Endothelial cell (in vitro differentiated cells): ENCODE results near the gene NRM. TPM values are rescaled to one million over a fixed set of nuclear protein-coding genes. Genes with fewer than 3 reads are reported as not detected.

Source experiments
- DNase-seq: peaks from one replicate; pipeline ENCODE4 v3.0.0; 2021; ENCODE audit warnings: low spot score
- H3K27ac Mint-ChIP-seq: one replicate; pipeline ENCODE4 v1.8.0; 2021; ENCODE audit warnings: mixed read lengths, inconsistent platforms; ENCODE audit not compliant: unreplicated experiment
- H3K27me3 Mint-ChIP-seq: one replicate; pipeline ENCODE4 v1.8.0; 2021; ENCODE audit warnings: mild to moderate bottlenecking, moderate library complexity, mixed read lengths, inconsistent platforms; ENCODE audit not compliant: unreplicated experiment
- H3K36me3 Mint-ChIP-seq: one replicate; pipeline ENCODE4 v1.8.0; 2021; ENCODE audit warnings: mild to moderate bottlenecking, low read depth, mixed read lengths, inconsistent platforms; ENCODE audit not compliant: unreplicated experiment
- H3K4me1 Mint-ChIP-seq: one replicate; pipeline ENCODE4 v1.8.0; 2021; ENCODE audit warnings: mild to moderate bottlenecking, mixed read lengths, inconsistent platforms; ENCODE audit not compliant: unreplicated experiment
- H3K4me3 Mint-ChIP-seq: one replicate; pipeline ENCODE4 v1.8.0; 2021; ENCODE audit warnings: mild to moderate bottlenecking, mixed read lengths, inconsistent platforms; ENCODE audit not compliant: unreplicated experiment
- H3K9me3 Mint-ChIP-seq: one replicate; pipeline ENCODE4 v1.8.0; 2021; ENCODE audit warnings: mixed read lengths, inconsistent platforms; ENCODE audit not compliant: unreplicated experiment
- total RNA-seq: library from RNA; stranded (reverse); fragmentation: NEBNext Ultra II Directional; extraction: Animal tissue kit (Norgen Biotek cat#: 25700); gene quantifications from one replicate; pipeline ENCODE4 v1.2.1, GENCODE V29; 2021; ENCODE audit not compliant: unreplicated experiment
- TF ChIP-seq, protein P1 (sequence below): fragments of 200-600 bp; sonication (generic); IDR thresholded peaks from one replicate; pipeline ENCODE4 v1.5.0; 2021; ENCODE audit warnings: antibody characterized with exemption; ENCODE audit not compliant: unreplicated experiment

The NRM gene
- total RNA-seq, 1 donor from 2014 or later: 26.0 TPM

DNA sequence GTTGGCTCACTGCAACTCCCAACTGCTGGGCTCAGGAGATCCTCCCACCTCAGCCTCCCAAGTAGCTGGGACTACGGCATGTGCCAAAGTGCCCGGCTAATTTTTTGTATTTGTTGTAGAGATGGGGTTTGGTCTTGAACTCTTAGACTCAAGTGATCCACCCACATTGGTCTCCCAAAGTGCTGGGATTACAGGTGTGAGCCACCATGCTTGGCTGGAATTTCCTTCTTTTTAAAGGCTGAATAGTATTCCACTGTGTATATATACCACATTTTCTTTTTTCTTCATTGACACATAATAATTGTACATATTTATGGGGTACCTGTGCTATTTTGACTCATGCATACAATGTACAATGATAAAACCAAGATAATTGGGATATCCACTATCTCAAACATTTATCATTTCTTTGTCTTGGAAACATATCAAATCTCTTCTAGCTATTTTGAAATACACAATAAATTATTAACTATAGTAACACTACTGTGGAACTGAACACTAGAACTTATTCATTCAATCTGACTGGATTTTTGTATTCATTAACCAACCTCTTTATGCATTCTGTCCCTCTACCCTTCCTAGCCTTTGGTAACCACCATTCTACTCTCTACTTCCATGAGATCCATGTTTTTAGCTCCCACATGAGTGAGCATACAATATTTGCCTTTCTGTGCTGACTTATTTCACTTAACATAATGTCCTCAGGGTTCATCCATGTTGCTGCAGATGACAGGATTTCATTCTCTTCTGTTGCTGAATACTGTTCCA, 18.5 kb upstream of the NRM start:
- TF ChIP-seq, protein P1, sequence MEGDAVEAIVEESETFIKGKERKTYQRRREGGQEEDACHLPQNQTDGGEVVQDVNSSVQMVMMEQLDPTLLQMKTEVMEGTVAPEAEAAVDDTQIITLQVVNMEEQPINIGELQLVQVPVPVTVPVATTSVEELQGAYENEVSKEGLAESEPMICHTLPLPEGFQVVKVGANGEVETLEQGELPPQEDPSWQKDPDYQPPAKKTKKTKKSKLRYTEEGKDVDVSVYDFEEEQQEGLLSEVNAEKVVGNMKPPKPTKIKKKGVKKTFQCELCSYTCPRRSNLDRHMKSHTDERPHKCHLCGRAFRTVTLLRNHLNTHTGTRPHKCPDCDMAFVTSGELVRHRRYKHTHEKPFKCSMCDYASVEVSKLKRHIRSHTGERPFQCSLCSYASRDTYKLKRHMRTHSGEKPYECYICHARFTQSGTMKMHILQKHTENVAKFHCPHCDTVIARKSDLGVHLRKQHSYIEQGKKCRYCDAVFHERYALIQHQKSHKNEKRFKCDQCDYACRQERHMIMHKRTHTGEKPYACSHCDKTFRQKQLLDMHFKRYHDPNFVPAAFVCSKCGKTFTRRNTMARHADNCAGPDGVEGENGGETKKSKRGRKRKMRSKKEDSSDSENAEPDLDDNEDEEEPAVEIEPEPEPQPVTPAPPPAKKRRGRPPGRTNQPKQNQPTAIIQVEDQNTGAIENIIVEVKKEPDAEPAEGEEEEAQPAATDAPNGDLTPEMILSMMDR: no peak
- Mint-ChIP-seq H3K36me3 (peaks cover 60% of the 10 kb centered on the region), H3K4me1 (peaks cover 7% of the 10 kb centered on the region), H3K27me3 (peaks cover 4% of the 10 kb centered on the region), H3K9me3 (no peaks in the 10 kb centered on the region), H3K27ac (no peak overlapping the region), H3K4me3 (peak overlapping the region; percentile 17)
- DNase-seq: no peak

DNA sequence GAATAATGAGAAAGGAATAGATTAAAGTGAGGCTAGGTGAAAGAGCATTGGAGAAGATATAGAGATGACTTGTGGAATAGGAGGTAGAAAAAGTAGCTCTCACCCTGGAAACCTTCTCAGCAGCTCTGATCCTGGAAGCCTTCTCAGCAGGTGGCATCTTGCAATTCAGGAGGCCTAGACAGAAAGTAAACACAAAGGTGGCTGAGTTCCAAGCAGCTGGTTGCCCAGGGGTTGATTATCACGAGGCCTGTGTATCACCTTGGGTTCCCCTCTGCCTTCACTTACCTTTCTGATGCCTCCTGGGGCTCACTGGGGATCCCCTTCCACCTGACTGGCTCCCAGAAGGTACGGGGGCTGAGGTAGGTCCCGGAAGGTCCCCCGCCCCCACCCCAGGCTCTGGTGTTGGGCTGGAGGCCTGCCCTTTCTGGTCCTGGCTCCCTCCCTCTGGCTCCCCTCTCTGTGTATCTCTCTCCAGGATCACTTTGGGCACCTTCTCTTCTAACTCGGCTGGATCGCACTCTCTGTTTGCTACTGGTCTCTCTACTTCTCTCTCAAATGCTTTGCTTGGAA, 16.6 kb upstream of the NRM start:
- DNase-seq: no peak
- Mint-ChIP-seq H3K4me3 (peak overlapping the region; percentile 52), H3K9me3 (no peaks in the 10 kb centered on the region), H3K27me3 (peaks cover 5% of the 10 kb centered on the region), H3K27ac (peak overlapping the region; percentile 34), H3K4me1 (peaks cover 7% of the 10 kb centered on the region), H3K36me3 (peaks cover 63% of the 10 kb centered on the region)
- TF ChIP-seq, protein P1: no peak

DNA sequence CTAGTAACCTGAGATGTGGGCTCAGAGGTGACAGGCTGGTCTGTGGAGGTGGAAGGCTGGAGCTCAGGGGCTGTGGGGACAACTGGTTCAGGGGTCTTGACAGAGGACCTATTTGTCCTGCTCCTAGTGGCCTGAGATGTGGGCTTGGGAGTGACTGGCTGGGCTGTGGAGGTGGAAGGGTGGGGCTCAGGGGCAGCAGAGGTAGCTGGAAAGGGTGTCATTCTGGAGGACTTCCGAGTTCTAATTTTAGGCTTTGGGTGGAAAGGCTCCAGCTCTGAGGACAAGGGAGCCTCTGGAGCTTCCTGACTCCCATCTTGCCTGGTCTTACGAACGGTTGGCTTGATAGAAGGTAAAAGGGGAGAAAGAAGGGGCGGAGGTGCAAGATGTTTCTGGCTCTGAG, 14.8 kb upstream of the NRM start:
- no peaks in the 10 kb centered on the region for H3K9me3 Mint-ChIP-seq
- H3K36me3 Mint-ChIP-seq: peaks cover 51% of the 10 kb centered on the region
- H3K4me1 Mint-ChIP-seq: peaks cover 7% of the 10 kb centered on the region
- H3K4me3 Mint-ChIP-seq: peak overlapping the region; percentile 33
- TF ChIP-seq, protein P1: no peak
- DNase-seq: no peak
- H3K27ac Mint-ChIP-seq: no peak overlapping the region
- peaks cover 7% of the 10 kb centered on the region for H3K27me3 Mint-ChIP-seq

DNA sequence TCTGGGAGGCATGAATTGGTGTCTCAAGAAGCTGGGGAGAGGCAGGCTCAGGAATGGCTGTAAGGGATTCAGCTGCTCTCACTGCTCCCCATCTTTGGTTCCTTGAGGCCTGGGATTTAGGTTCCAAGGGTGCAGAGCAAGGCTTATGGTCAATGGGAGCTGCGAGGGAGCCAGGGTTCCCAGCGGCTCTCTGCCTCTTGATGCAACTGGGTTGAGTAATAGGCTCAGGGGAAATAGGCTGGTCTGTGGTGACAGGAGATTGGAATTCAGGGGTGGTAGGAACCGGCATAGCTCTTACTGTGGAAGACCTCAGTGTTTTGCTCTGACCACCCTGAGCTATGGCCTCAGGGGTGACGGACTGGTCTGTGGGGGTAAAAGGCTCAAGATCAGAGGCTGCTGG, 13.0 kb upstream of the NRM start:
- peaks cover 50% of the 10 kb centered on the region for H3K36me3 Mint-ChIP-seq
- peak overlapping the region; percentile 48 for H3K27ac Mint-ChIP-seq
- no peak for DNase-seq
- H3K4me3 Mint-ChIP-seq: peak overlapping the region; percentile 71
- peaks cover 11% of the 10 kb centered on the region for H3K4me1 Mint-ChIP-seq
- peaks cover 7% of the 10 kb centered on the region for H3K27me3 Mint-ChIP-seq
- TF ChIP-seq, protein P1: no peak
- no peaks in the 10 kb centered on the region for H3K9me3 Mint-ChIP-seq

DNA sequence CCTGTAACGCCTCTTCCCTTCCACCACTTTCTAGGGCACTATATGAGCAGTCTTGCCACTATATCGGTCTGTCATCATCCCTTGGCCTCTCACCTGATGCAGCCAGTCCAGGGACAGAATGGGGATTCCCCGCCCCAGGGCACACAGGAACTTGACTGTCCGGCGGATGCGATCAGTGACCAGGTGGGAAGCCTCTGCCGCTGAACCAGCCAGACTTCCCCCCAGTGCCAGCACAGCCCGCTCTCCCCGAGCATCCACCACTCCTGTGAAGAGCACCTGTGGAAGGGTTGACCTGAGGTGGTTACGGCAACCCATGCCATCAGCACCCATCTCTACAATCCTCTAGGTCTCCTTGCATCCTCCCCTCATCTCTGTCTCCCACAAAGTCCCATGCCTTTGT, 12.2 kb upstream of the NRM start:
- TF ChIP-seq, protein P1: no peak
- Mint-ChIP-seq H3K27ac (no peak overlapping the region), H3K4me1 (peaks cover 9% of the 10 kb centered on the region), H3K27me3 (peaks cover 7% of the 10 kb centered on the region), H3K36me3 (peaks cover 46% of the 10 kb centered on the region), H3K9me3 (no peaks in the 10 kb centered on the region), H3K4me3 (peak overlapping the region; percentile 66)
- no peak for DNase-seq
